ENCODE data around the gene HNRNPK. TPM values are rescaled to one million over a fixed set of nuclear protein-coding genes. Genes with fewer than 3 reads are reported as not detected.

The HNRNPK gene
- total RNA-seq, 4 donors from 2014 or later, result 501 to 702 (median 639) TPM

GRCh38 chr9:83978992-83979811 is 813 bp downstream of the HNRNPK start:
- Histone ChIP-seq H3K27ac (peak overlapping the region; percentile 94 to 100 (median 98)), H3K4me1 (peaks cover 4 to 22% of the 10 kb centered on the region in 2 donors), H3K36me3 (peaks cover 32% of the 10 kb centered on the region in 2 donors), H3K4me3 (replicated peaks in 1 of 3) (peak overlapping the region; percentile 74 to 91 (median 88)), H3K27me3 (no peaks in the 10 kb centered on the region), H3K9me3 (no peaks in the 10 kb centered on the region)
- intact Hi-C loops (cut with DNase I), result no loop called here
- TF ChIP-seq POLR2A (IDR thresholded peaks at IDR 0.05), result no peak
- TF ChIP-seq CTCF (IDR thresholded peaks at IDR 0.05), result no peak
- WGBS, 2 donors, result 0 to 1% methylated on average over 28 to 46 of the region's 55 CpGs
- peak; percentile 79 to 82 for DNase-seq

- Histone ChIP-seq H3K9me3 (no peaks in the 10 kb centered on the region), H3K4me1 (peaks cover 4 to 22% of the 10 kb centered on the region in 2 donors), H3K27me3 (no peaks in the 10 kb centered on the region), H3K36me3 (peaks cover 52% of the 10 kb centered on the region in 2 donors), H3K27ac (peak overlapping the region in 1 of 3 donors; percentile 7), H3K4me3 (replicated peaks in 1 of 3) (no peak overlapping the region)
- TF ChIP-seq CTCF (IDR thresholded peaks at IDR 0.05), result no peak
- intact Hi-C loops (cut with DNase I), result no loop called here
- WGBS, 2 donors, result 81 to 94% methylated on average over 1 of the region's 1 CpG
- DNase-seq, result no peak
Measured at GRCh38 chr9:83977196-83977595, 2.8 kb downstream of the HNRNPK start.

- Histone ChIP-seq H3K4me3 (replicated peaks in 1 of 3) (no peak overlapping the region), H3K27ac (no peak overlapping the region), H3K27me3 (no peaks in the 10 kb centered on the region), H3K9me3 (no peaks in the 10 kb centered on the region), H3K36me3 (peaks cover 60% of the 10 kb centered on the region in 2 donors), H3K4me1 (peaks cover under 1 to 17% of the 10 kb centered on the region in 2 donors)
- DNase-seq, result no peak
- intact Hi-C loops (cut with DNase I), result no loop called here
- WGBS, 2 donors, result 76 to 77% methylated on average over 2 of the region's 2 CpGs
- TF ChIP-seq CTCF (IDR thresholded peaks at IDR 0.05) (no peak), POLR2A (IDR thresholded peaks at IDR 0.05) (no peak)
Measured at GRCh38 chr9:83976372-83976771, 3.6 kb downstream of the HNRNPK start.

- 88 to 91% methylated on average over 12 of the region's 12 CpGs for whole genome bisulfite sequencing, 2 donors
- Histone ChIP-seq H3K27me3 (no peaks in the 10 kb centered on the region), H3K36me3 (peaks cover 71% of the 10 kb centered on the region in 2 donors), H3K4me3 (replicated peaks in 1 of 3) (no peak overlapping the region), H3K9me3 (no peaks in the 10 kb centered on the region), H3K4me1 (peaks cover 0 to 16% of the 10 kb centered on the region in 2 donors), H3K27ac (no peak overlapping the region)
- DNase-seq, result no peak
- TF ChIP-seq CTCF (IDR thresholded peaks at IDR 0.05) (no peak), POLR2A (IDR thresholded peaks at IDR 0.05) (no peak)
- intact Hi-C loops (cut with DNase I), result no loop called here
Measured at GRCh38 chr9:83975300-83975699, 4.7 kb downstream of the HNRNPK start.

- Histone ChIP-seq H3K27ac (no peak overlapping the region), H3K4me1 (peaks cover 0 to 10% of the 10 kb centered on the region in 2 donors), H3K4me3 (replicated peaks in 1 of 3) (no peak overlapping the region), H3K36me3 (peaks cover 91 to 96% of the 10 kb centered on the region in 2 donors), H3K9me3 (no peaks in the 10 kb centered on the region), H3K27me3 (no peaks in the 10 kb centered on the region)
- no peak for DNase-seq
- TF ChIP-seq CTCF (IDR thresholded peaks at IDR 0.05), result no peak
- no peak for TF ChIP-seq POLR2A (IDR thresholded peaks at IDR 0.05)
- WGBS, 2 donors, result 79 to 80% methylated on average over 2 of the region's 2 CpGs
- intact Hi-C loops (cut with DNase I), result no loop called here
Measured at GRCh38 chr9:83972286-83972685, 7.7 kb downstream of the HNRNPK start.
